HG03571 (cell line): ENCODE measurements around the gene LGR4.
"Not testable (repeated sequence)": the region's sequence is repeated elsewhere in the genome, so short reads cannot be mapped to it uniquely, and the experiment has no call there.

Experiments used
- ATAC-seq: cut with Tn5 transposase; IDR thresholded peaks from one replicate; pipeline ENCODE4 v1.9.1; 2021; ENCODE audit not compliant: unreplicated experiment

LGR4 gene, protein sequence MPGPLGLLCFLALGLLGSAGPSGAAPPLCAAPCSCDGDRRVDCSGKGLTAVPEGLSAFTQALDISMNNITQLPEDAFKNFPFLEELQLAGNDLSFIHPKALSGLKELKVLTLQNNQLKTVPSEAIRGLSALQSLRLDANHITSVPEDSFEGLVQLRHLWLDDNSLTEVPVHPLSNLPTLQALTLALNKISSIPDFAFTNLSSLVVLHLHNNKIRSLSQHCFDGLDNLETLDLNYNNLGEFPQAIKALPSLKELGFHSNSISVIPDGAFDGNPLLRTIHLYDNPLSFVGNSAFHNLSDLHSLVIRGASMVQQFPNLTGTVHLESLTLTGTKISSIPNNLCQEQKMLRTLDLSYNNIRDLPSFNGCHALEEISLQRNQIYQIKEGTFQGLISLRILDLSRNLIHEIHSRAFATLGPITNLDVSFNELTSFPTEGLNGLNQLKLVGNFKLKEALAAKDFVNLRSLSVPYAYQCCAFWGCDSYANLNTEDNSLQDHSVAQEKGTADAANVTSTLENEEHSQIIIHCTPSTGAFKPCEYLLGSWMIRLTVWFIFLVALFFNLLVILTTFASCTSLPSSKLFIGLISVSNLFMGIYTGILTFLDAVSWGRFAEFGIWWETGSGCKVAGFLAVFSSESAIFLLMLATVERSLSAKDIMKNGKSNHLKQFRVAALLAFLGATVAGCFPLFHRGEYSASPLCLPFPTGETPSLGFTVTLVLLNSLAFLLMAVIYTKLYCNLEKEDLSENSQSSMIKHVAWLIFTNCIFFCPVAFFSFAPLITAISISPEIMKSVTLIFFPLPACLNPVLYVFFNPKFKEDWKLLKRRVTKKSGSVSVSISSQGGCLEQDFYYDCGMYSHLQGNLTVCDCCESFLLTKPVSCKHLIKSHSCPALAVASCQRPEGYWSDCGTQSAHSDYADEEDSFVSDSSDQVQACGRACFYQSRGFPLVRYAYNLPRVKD

DNA sequence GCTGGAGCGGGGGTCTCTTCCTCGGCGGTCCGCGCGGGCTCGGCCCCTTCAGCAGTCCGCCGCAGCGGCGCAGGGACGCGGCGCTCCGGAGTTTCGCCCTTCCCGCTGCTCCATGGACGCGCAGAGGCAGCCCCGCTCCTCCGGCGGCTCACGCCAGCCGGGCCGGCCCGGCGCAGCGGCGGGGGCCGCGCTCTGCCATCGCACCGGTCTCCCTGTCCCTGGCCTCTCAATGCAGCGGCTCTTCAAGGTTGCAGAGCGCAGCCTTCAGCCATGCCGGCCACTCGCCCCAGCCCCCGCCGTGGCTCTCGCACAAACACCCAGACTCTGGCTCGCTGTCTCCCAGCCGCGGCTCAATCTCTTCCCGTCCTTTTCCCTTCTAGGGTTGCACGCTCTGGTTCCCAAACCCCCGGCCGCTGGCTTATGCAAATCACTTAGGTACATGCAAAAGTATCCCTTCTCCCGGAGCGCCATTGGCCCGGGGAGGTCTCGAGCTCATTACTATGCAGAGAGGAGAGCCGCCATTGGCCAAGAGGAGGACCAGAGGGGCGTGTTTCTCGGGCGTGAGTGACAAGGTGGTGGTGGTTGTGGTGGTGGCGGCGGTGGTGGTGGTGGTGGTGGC is at the start of gene LGR4:
Gene LGR4, minus strand, starts transcription at position 393 of the 619 bp plus-strand sequence. CDS start 488 bp downstream, outside the sequence.
- ATAC-seq = peak; percentile 89

DNA sequence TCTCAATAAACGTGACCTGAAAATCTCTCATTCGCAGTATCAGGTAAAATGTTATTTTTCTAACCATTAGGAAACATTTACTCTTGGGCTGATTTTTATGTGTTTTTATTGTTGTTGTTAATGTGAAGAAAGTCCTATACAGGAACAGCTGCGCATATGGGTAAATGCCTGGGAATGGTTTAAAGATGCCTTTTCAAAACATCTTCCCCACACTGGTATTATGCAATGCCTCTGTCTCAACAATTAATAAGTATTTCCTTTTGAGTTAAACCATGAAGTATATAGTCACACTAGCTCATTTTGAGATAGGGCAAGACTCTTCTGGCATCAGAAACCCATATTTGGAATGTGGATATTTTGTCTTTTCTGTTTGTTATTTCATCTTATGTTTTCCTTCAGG is 47.6 kb upstream of the LGR4 start:
- no peak for ATAC-seq

DNA sequence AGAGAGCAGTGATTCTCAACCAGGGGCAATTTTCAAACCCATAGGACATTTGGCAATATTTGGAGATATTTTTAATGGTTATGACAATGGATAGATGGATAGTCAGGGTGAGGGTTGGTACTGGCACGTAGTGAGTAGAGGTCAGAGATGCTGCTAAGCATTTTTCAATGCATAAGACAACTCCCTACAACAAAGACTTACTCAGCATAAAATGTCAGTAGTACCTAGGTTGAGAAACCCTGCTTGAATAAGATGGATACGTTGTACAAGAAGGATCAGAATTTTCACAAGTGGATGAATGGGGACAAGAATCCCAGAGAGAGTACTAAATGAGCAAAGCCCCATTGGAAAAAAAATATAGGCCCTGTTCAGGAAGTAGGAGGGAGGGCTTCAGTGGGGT is 45.9 kb upstream of the LGR4 start:
- no peak for ATAC-seq

DNA sequence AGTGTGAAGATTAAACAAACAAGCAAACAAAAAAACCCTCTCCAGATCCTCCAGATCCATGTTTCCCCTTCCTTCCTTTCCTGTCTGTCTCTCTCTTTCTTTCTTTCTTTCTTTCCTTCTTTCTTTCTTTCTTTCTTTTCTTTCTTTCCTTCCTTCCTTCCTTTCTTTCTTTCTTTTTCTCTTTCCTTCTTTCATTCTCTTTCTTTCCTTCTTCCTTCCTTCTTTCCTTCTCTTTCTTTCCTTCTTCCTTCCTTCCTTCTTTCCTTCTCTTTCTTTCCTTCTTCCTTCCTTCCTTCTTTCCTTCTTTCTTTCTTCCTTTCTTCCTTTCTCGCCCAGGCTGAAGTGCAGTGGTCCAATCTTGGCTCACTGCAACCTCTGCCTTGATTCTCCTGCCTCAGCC is 44.9 kb upstream of the LGR4 start:
- not testable (repeated sequence) for ATAC-seq

DNA sequence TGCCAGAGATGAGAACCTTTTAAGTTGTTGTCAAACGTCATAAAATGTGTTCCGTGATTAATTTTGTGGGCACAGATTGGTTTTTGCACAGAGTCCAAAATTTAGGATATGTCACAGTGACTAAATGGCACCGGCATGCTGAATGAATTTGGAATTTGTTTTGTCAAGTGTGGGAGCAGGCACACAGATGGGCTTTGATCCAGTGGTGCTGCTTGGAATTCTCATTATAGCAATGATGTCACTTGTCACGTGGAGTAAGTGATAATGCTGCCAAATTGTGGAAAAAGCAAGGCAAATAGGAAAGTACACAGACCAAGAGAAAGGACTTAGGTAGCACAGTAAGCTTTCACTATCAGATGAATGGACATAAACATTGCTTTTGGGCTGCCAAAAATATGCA is 42.0 kb upstream of the LGR4 start:
- no peak for ATAC-seq

DNA sequence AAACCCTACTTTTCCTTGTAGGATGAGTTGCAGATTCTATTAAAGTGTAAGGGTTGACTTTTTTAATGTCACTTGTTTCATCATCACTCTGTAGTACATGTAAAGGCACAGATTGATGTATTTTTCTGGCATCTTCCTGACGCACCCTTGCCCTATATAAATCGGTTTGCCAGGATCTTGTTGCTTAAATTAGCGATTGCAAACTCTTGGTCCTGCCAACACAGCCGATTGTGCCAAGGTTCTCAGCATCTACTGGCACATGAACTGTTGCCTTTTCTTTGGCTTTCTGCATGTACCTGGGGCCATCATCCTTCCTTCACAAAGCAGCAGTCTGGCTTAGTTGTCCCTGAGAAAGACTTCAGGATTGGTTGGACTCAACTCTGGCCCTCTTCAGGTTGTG is 41.5 kb upstream of the LGR4 start:
- ATAC-seq = no peak

DNA sequence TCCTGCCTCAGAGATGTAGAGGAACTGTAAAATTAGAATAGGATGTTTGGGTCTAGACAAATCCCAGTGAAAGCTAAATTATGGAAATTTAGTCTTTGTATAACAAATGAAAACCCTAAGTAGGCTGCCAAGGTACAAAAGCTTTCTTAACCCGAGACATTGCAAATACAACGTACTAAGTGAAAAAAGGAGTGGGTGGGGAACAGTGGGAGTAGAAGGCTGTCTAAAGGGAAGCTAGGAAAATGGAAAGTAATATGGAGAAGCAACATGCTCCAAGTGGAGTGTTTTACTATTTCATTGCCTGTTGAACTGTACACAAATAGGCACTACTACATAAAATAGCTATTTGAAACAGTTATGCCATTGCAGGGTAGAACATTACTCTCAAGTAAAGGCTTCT is 40.8 kb upstream of the LGR4 start:
- ATAC-seq = no peak

DNA sequence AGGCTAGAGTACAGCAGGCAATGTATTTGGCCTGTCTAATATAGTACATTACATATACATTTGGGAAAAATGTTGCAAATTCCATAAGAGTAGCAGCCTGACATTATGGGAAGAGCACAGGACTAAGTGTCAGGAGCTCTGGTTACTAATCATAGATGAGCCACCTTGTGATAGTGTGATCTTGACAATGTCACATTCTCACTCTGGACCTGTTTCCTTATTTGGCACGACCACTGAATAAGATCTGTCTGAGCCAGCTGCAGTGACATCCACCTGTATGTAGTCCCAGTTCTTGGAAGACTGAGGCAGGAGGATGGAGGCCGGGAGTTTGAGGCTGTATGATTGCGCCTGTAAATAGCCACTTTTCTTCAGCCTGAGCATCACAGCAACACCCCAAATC is 39.6 kb upstream of the LGR4 start:
- ATAC-seq = no peak

DNA sequence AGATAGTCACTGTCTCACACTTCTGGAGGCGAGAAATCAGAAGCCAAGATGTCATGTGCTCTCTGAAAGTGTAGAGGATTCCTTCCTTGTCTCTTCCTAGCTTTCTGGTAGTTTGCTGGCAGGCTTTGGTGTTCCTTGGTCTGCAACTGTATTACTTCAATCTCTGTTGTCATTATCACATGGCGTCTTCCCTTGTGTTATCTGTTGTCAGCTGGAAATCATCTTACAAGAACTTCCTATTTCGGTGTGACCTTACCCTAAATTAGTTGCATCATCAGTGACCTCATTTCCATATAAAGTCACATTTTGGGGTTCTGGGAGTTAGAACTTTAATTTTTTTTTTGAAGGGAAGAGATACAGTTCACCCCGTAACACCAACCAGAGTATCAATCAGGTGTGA is 37.3 kb upstream of the LGR4 start:
- ATAC-seq = no peak

DNA sequence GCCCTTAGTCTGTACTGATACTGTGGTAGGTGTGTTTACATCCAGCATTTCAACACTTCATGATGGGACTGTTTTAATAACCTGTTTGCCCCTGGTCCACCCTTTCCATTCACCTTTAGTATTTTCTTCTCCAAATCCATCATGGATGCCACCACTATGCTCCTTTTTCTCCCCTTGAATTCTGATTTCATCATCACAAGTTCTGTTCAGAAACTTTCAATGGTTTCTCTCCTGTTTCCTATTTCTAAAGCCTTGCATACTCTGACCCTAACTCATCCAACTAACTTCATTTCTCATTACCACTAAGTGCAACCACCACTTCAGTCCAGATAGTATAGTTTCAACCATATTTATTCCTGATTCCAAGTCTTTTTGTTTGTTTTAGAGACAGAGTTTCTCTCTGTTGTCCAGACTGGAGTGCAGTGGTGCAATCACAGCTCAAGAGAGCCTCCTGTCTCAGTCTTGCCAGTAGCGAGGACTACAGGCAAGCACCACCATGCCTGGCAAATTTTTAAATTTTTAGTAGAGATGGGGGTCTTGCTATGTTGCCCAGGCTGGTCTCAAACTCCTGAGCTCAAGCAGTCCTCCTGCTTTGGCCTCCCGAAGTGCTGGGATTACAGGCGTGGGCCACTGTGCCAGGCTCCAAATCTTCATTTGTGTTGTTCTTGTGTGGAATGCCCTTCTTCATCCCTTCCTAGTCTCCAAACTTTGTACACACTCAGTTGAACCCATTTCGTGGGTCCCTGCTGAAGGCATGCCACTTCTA is 35.1 kb upstream of the LGR4 start:
- ATAC-seq = no peak

DNA sequence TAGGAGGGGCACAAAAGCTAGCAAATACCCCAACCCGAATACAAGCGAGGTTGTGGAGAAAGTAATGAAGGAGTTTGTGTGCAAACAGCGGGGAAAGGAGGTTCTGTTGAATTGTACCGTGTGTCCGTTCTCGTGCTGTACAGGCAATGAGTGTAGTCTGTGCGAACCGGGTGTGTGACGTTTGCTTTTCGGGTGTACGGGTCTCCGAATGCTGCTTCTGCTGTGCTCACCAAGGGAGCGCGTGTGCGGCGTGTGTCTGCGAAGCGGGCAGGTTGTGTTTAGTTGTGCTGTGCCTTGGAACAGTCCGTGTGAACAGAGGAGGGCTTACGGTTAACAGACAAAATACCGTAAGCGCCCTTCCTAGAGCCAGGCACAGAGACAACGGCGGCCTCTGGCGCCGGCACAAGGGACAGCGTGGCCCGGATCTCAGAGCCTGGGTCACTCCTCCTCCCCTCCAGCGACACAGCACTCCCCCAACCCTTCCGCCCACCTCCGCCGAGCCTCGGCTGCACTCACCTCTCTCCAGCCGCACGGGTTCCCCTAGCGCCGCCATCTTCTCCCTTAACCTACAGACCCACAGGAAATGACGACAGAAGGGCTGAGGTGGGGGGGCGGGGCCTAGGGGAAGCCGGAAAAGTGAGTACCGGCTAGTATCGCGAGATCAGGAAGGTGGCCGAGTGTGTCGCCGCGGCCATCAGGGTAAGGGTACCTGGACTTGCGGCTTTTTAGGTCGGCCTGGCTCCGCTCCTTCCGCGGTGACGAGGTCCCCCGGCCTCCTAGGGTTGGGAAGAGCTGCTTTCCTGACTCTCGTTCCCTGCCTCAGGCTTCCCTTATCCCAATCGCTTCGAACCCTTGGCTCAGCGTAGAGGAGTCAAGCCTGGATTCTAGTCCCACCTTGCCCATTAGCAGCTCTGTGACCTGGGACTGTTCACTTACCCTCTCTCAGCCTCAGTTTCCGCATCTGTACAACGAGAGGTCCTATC is 33.9 kb upstream of the LGR4 start, which contains the start of gene LIN7C:
Gene LIN7C, minus strand, starts transcription at position 570 of the 983 bp plus-strand sequence. Its CDS starts 17 bp downstream, at position 553.
- ATAC-seq = peak; percentile 97

DNA sequence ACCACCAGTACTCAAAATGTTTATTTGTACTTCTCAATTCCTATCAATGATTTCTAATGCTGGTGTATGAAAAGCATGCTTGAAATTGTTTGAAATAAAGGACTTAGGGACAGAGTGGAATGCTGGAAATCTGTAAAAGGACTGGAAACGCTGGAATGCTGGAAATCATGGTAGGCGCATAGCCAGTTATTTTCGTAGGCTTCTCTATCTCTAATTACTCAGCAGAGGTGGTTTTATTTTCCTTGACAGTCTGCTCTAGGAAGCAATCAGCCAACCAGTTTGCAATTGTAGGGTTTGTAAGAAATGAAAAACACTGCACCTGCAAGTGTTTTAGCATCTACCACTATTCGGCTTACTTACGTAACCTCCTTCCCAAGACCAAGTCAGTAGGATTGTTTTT is 33.2 kb upstream of the LGR4 start:
- ATAC-seq = peak; percentile 1

DNA sequence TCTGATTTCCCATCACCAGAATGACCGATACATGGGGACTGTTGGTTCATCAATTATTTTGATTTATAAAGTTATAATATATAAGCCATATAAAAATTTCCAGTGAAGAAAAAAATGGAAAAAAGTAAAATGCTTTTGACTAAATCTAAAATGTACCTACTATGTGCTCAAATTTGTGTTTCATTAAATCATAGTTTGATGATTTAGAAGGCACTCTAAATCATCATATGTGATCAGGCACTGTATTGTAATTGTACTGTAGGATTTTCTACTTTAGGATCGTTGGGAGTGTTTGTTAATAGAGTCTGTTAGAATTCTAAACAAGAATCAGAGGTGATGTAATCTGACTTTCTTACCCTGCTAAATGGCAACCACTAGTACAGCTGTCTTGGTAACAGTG is 31.6 kb upstream of the LGR4 start:
- no peak for ATAC-seq

DNA sequence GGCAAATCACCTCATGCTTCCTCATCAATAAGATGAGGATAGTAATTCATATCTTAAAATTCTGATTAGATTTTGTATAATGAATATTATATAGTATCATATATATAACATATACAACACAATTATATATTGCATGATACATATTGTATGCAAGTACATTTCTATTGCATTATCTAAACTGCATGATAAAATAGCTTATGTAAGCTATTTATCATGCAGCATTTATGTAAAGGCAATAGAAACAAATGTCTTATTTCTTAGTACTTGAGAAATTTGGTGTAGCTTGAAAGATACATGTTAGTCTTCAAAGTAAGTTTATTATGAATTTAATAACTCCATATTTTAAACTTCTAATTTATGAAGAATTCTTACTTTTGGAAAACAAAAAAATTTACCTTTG is 28.5 kb upstream of the LGR4 start:
- ATAC-seq = no peak

DNA sequence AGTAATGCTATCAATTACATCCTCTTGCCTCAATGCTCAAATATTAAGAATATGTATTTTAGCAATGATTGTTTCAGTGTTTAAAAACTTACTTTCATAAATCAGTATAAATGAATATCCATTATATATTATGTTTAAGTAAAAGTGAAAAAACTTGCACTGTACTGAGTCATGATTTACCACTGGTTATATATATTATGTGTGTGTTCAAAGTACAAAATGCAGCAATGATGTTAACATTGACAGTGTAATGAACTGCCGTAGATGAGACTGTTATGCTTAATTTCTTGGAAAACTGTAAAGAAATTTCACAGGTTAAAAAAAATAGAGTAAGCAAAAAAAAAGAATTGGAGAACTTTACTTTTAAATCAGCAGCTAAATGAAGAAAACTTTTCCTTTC is 25.3 kb upstream of the LGR4 start:
- no peak for ATAC-seq

DNA sequence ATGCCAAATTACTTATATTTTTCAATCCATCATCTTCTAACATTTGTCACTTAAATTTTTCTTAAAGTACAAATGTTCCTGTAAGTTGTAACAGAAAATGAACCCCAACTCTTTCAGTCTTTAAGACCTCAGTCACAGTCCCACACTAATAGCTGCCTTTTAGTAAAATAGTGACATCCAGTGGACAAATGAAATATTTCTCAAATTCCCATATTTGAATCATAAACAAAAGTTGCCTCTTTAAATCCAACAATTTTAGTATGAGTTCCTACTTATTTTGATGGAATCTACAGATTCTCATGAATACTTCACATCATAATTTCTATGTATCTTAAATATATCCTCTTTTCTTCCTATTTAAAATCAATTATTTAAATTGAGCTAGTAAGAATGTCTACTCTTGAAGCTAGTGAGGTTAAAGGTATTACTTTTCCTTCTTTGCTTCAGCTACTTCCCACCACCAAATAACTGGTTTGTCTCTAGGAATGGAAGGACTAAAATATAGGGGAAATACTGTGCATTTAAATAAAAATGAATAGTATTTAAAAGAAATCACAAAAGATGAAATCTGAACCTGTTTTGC is 24.8 kb upstream of the LGR4 start:
- ATAC-seq = peak; percentile 52

DNA sequence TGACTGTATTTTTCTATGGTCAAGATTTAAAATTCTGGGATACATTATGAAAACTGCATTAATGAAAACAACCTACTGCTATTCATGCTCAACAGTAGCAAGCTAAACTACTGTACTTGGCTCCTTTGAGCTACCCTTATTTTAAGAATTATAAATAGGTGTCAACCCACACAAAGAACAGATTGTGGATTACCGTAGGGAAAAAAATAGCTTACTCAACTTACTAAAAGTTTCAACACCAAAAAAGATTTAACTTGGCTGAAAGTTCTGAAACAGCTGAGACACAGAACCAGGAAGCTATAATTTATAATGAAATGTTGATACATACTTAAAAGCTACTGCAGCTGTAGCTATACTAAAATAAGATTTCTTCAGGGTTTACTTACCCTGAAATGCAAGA is 23.9 kb upstream of the LGR4 start:
- no peak for ATAC-seq

DNA sequence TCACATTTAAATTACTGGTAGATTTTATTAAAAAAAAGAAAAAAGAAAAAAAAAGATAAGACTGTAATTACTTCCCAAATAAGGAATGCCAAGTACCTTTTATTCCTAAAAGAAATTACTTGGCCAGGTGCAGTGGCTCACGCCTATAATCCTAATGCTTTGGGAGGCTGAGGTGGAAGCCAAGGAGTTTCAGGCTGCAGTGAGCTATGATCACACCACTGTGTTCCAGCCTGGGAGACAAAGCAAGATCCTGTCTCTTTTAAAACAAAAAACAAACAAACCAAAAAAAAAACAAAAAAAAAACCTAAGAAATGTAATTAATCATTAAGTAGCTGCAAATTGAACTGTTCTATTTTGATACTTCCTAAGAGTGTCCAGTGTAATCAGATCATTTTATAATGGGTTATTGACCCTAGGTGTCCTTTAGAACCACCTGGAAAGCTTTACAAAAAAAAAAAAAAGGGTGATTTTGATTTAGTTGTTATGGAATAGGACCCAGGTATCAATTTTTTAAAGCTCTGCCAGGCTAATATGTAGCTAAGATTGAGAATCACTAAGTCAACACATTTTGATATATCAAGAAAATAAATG is 23.2 kb upstream of the LGR4 start:
- no peak for ATAC-seq

DNA sequence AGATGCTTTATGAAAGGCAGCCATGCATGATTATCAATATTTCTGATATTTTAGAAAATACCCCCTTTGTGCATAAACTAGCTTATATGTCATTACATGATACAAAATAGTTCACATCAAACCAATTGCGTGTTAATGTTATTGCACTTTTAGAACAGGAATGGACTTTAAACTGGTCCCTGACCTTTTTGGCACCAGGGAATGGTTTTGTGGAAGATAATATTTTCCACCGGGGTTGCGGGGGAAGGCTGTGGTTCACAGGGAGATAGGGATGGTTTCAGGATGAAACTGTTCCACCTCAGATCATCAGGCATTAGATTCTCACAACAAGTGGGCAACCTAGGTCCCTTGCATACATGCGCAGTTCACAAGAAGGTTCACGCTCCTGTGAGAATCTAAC is 16.5 kb upstream of the LGR4 start:
- ATAC-seq = no peak
